DMS 273 (cell line): ENCODE measurements around the gene ADGRD1.
A peak's percentile ranks its signal among the peaks of the same experiment; 100 is the strongest.
"Not testable (repeated sequence)": the region's sequence is repeated elsewhere in the genome, so short reads cannot be mapped to it uniquely, and the experiment has no call there.

Source experiments
- DNase-seq: peaks from one replicate; lab custom pipeline; 2025; ENCODE audit not compliant: unreplicated experiment; lab: John Stamatoyannopoulos, UW

Gene ADGRD1

DNA sequence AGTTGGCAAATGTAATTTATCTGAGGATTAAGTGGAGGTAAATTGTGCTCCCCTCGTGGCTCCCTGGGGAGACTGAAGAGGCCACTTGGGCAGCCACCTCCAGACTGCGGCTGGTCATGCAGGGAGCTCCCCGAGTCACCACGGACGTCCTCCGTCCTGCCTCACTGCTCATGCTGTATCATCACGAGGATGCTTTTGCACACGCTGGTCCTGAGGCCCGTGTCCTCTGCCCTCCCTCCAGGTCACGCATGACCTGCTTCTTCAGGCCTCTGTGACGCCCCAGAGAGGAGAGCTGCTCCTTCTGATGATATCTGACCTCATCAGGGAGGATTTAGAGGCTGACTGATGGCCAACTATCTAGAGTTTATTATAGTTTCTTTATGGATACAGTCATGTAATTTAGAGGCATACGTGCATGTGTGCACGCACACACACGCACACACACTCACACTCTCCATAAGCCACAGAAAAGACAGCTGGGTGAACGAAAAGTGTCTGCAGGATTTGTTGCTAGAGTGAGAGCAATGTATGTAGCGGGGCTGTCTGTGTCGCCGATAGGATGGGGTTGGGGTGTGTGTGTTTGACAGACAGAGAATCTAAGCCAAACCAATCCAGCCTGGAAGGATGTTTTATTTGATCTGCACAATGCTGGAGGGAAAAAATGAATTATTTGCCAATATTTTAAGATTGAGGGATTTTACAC is 160.0 kb downstream of the ADGRD1 start:
- no peak for DNase-seq

DNA sequence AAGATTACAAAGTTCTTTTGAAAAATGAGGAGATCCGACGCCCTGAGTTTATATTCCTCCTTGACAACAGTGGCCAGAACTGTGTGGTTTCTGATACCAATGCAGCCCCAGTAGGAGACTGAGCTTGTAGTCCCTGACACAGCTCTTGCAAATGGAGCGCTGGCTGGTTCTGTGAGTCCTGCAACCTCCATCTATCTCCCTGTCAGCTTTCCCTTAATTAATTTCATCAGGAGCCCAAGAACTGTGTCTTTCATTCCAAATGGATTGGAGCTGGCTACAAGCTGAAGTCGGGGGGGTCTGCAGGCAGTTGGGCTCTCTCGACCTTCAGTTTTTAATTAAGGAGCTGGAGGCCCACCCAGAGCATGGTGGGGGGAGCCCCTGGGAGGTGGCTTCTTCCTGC is 160.6 kb downstream of the ADGRD1 start:
- DNase-seq, result no peak

DNA sequence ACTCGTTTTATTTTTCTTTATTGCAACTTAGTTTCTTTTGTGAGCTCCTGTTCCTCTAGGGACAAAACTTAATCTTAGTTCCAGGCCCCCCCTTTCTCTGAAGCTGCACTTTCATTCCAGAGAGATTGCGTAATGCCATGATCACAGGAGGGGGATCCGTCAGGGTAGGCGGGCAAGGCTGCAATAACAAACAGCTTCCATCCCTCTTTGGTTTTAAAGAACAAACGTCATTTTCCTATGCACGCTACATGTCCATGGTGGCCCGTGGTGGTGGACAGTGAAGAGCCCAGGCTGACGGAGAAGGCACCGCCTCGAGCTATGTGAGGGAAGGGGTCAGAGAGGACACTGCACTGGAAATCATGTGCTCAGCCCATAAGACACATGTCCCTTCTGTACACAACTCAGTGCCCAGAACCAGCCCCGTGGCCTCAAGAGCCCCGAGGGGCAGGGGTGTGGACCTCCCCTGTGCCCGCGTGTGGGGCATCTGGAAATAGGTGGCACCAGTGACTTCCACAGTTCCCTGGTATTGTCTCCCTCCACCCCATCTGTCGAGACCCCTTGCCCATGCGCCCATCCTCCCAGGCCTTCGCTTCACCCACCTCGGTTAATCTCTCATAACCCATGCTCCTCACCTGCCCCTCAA is 161.4 kb downstream of the ADGRD1 start:
- no peak for DNase-seq

DNA sequence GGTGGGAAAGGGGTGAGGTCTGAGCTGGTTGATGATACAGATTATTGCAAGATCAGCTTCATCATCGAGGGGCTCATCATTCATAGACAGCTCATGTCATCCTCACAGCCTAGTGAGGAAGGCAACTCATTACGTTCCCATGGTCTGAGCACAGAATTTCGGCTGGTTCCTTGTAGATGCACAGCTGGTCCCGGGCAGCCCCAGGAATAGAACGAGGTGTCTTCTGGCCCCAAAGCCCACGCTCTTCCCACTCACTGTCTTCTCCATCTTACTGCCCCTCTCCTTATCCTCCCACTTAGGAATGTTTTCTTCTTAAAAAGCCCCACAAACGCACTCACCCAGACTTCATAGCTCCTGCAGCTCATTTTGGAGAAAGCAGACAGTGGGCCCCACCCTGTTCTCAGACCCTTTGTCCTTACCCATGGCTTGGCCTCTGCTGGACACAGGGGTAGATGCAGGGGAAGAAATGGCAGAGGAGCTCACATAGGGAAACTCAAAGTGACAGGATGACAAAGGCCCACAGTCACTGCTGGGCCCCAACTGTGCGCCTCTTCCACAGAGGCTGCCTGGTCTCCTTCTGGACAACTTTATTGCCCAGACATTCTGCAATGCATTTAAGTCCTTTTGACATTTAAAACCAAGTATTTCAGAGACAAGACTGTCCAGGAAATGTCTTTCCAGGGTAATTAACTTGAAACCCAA is 162.2 kb downstream of the ADGRD1 start:
- DNase-seq, result no peak

DNA sequence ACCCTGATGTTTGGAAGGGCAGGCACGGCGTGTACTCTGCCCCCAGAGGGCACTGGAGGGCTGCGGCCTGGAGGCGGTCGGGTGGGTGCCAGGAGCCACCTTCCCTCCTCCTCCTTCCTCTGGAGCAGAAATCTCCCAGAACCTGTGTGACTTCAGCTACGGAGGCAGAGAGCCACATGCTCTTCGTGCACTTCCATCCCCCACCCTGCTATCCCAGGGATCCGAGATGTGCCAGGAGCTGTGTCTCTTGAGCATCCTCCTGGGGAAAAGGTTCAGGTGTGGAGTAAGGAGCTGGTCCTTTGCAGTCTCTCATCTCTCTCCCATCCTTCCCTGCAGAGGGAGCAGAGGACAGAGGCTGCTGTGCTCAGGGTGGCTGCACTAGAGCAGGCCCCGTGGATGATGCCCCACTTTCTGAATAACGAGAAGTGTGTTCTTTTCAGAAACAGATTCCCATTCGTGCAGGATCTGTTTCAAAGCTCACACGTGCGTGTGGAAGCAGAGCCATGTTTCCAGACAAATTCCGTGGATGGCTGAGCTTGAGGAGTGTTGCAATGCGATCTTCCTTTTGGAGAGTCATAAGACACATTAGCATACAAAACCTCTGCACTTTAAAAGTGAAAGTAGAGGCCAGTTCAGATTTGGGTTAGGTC is 162.9 kb downstream of the ADGRD1 start:
- peak; percentile 56 for DNase-seq

DNA sequence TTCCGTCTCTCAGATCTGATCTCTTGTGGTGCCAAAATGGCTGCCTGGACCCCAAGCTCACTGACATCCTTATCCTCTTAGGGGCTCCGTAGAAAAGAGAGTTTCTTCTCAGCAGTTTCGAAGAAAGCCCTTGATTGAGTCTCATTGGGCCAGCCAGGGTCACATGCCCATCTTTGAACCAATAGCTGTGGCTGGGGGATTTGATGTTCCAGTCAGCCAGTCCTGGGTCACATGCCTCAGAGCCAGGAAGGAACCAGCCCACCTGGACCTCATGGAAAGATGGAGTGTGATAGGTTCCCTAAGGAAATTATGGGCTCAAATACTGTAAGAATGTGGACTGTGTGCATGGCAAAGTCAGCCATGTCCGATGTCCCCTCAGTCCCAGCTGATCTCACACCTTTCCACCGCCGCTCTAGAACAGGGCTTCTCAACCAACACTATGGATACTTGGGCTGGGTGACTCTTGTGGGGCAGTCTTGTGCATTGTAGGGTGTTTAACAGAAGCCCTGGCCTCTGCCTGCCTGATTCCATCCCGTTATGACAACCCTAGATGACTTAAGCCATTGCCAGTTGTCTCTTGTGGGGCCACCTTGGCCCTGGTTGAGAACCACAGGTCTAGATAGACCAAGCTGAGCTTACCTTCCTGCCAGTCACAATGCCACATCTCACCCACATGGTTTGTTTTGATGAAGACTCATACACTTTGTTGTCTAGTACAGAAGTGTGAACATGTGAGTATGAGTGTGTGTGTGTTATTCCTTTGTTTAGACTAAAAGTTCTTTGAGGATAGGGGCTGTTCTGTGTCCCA is 163.9 kb downstream of the ADGRD1 start:
- DNase-seq, result no peak

DNA sequence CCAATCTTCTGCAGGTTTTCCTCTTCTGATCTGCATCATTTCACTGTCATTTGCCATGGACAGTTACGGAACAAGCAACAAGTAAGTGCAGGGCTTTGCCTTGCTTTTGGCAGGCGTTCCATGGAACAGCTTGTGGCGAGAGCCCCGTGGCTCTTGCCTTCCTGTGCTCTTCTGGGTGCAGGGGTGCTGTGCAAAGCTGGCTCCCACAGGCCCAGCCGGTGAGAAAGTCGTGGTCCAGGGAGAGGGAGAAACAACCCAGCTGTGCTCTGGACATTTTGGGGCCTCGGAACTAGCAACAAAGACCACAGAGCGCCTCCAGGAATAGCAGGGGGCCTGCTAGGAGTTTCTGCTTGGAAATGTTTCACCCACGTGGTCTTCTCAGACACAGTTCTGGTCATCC is 164.7 kb downstream of the ADGRD1 start:
- no peak for DNase-seq

DNA sequence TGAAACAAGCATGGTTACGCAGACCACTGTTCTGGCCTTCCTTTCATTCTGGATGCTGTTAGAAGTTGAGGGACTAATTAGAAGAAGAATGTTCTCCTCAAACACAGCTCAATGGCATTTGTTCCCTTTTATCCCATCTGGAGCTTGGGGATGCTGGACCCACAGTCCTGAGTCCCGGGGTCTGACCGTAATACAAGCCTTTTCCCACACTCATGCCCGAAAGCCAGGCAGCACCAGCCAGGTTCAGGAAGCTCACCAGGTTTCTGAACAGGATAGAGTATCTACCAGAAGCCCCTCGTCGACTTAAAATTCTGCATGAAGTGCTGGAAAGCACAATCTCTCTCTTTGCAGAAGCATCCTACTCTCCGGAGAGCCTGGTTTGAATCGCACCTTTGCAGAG is 165.6 kb downstream of the ADGRD1 start:
- not testable (repeated sequence) for DNase-seq

DNA sequence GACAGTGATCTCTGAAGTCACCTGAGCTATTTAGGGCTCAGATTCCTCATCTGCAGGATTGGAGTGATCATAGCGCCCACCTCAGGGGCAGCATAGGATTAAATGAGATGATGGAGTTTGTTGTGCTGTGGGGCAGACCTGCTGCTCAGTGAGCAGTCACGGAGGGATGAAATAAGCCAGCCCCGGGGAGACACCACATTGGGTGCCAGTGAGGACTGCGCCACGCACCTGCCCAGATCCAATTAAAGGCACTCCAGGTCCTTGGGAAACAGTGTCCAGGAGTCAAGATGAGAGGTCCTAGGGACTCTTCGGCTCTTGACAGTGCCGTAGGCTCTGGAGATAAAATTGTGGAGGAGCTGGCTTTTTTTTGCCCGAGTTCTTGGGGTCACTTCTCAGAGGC is 166.2 kb downstream of the ADGRD1 start:
- no peak for DNase-seq

DNA sequence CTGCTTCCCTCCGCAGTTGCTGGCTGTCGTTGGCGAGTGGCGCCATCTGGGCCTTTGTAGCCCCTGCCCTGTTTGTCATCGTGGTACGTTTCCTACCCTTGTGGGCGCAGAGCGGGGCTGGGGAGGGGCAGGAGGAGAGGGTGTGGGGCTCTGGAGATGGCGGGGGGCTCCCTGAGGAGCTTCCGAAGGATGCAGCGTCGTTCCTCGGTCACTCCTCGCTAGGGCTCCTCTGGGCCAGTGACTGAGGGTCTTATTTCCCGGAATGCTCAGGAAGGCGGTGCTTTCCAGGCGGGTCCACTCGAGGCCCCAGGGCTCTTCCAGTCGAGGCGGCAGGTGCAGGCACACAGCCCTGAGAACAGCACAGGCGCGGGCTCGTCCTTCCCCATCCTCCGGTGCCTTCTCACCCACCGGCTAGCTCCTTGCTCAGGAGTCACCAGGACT is 167.1 kb downstream of the ADGRD1 start:
- DNase-seq, result no peak

DNA sequence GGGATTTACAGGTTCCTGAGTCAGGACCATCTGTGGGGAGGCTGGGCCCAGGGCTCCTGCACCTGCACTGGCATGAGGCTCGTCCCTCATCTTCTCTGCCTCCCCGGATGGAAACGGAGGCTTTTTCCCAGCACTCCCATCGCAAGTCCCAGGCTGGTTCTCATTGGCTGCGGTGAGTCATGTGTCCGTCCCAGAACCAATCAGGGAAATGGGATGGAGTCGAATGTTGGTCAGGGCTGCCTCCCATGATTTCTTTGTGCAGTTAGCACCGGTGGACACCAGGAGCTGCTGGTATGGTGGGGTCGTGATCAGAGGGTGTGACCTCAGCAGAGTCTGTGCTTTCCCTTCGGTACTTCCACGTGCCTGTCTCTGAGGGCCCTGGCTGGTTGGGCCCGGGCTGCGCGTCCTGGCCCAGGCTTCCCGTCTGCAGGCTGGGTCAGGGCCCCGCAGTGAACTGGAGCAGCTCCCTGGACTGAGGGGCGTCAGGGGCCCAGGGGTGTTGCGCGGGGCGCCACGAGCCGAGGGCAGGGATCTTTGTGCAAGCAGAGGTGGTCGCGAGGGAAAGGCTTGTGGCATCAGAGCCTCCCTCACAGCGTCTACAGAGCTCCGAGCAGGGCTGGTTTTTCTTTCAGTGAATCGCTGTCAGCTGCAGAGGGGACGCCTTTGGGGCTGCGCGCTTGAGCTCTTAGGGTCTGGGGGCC is 168.1 kb downstream of the ADGRD1 start:
- DNase-seq, result no peak

DNA sequence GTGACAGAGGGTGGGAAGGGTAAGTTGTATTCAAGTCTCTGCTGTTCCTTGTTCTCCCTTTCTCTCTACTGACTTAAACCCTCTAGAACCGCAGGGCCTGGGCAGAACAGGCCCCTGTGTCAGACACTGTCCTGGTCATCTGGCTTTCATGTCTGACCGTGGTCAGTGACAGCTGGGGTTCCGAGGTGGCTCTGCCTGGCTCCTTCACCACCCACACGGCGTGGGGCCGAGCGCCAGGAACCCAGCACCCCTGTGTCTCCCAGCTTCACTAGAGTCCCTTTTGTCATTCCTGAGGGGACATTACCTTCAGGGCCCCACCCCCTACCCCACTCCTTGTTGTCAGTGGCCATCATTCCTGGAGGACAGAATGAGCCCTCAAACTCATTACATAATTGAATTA is 168.9 kb downstream of the ADGRD1 start:
- DNase-seq, result no peak

DNA sequence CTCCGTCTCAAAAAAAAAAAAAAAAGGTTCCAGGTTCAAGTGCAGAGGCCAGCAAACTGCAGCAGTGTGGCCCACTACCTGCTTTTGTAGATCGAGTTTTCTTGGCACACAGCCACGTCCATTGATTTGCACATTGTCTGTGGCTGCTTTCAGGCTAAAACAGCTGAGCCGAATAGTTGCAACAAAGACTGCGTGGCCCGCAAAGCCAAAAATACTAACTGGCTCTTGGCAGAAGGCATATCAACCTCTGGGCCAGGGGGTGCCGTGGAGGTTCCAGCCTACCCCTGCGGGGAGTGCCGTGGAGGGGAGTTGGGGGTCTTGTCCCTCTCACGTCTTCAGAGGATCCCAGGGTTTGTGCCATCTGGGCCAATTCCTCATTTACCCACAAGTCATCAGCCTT is 170.1 kb downstream of the ADGRD1 start:
- no peak for DNase-seq

DNA sequence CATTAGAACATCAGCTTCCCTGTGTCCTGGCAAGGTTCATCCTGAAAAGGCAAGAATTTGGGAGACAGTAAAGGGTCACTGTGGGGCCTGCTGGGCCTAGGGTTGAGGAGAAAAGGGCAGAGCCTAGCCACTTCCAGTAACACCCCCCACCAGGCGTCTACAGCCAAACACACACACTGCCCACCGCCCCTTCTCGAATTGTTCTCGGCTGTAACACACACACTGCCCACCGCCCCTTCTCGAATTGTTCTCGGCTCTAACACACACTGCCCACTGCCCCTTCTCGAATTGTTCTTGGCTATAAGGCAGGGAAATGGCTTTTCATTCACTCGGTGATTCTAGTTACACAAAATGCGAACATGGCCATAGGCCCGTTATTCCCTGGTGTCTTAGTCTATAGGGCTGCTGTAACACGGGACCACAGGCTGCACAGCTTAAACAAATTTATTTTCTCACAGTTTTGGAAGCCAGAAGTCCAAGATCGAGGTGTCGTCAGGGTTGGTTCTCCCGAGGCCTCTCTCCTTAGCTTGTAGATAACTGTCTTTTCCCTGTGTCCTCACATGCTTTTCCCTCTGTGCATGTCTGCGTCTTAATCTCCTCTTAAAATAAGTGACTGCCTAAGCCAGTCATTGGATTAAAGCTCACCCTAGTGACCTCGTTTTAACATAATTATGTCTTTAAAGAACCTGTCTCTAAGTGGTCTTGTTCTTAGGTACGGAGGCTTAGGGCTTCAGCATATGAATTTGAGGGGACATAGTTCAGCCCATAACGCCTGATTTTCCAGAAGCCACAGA is 171.0 kb downstream of the ADGRD1 start:
- DNase-seq, result no peak

DNA sequence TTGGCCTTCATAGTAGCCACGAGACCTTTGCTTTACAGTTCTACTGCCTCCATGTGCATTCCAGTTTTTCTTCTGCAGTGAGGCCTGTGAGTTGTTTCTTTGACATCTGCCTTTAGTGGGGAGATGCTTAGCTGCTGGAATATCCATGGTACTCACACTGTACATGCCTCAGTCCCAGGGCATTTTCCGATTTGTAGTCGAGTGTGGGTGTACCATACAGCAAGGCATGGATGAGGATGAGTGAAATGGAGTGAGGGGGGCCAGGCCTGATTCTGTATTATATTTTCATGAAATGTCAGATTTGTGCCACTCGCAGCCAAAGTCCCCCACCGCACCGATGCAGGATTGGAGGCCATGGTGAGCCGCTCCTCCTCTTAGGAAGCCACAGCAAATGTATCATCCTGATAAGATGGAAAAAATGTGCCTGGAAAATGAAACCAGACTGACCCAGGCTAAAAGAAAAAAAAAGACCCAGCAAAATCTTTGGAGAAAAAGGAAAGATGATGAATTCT is 173.0 kb downstream of the ADGRD1 start:
- no peak for DNase-seq

DNA sequence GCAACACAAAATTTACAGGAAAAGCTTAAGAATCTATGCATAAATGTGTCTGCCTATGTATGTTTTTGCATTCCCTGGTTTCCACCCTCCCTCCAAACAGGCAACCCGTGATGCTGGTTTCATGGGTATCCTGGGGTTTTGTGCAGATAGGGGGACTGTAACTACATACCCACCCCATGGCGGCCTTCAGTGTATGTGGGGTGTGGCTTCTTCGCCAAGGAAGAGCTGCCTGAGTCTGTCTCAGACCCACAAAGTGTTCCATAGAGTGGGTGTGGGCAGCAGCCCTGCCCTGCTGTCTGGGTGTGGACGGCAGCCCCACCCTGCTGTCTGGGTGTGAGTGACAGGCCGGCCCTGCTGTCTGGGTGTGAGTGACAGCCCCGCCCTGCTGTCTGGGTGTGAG is 174.8 kb downstream of the ADGRD1 start:
- DNase-seq, result no peak

DNA sequence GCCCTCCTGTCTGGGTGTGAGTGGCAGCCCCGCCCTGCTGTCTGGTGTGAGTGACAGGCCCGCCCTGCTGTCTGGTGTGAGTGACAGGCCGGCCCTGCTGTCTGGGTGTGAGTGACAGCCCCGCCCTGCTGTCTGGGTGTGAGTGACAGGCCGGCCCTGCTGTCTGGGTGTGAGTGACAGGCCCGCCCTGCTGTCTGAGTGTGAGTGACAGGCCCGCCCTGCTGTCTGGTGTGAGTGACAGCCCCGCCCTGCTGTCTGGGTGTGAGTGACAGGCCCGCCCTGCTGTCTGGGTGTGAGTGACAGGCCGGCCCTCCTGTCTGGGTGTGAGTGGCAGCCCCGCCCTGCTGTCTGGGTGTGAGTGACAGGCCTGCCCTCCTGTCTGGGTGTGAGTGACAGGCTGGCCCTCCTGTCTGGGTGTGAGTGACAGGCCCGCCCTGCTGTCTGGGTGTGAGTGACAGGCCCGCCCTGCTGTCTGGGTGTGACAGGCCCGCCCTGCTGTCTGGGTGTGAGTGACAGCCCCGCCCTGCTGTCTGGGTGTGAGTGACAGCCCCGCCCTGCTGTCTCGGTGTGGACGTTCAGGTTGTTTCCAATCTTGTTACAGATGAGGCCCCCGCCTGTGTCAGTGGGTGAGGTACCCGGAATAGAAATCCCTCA is 175.4 kb downstream of the ADGRD1 start:
- DNase-seq, result not testable (repeated sequence)

DNA sequence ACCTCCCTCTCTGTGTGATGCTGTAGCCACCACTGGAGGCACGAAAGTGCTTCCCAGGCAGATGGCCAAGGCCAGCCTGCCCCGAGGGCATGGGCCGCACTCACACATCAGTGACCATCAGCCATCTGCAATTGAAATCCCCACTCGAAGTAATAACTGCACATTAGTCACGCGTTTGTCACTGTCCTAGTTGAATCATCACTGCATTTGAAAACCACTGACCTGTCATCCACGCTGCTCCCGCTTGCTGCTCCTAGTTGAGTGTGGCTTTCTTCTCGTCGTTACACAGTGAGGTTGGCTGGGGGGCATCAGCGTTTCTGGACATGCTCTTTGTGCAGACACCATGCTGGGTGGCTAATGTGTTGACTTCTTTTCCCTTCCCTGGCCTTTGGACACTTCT is 176.1 kb downstream of the ADGRD1 start:
- no peak for DNase-seq
